NCI-H2107 treated with DMSO at 0.1 percent for 48 hours (cell line): ENCODE measurements around the gene CLDN5.
"Not testable (repeated sequence)": the region's sequence is repeated elsewhere in the genome, so short reads cannot be mapped to it uniquely, and the experiment has no call there.

Experiments
- DNase-seq: peaks from one replicate; lab custom pipeline; 2025; ENCODE audit not compliant: unreplicated experiment; lab: John Stamatoyannopoulos, UW

Gene CLDN5

GRCh38 chr22:19548964-19549363, 24.8 kb upstream of the CLDN5 start:
- DNase-seq = no peak

DNA sequence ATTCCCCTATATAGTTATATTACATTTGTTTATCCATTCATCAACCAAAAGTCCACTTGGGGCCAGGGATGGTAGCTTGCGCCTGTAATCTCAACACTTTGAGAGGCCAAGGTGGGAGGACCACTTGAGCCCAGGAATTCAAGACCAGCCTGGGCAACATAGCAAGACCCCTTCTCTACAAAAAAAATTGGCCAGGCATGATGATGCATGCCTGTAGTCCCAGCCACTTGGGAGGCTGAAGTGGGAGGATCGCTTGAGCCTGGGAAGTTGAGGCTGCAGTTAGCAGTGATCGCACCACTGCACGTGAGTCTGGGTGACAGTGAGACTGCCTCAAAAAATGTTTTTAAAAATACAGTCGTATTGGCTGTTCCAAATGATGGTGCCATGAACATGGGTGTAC, 24.2 kb upstream of the CLDN5 start:
- not testable (repeated sequence) for DNase-seq

DNA sequence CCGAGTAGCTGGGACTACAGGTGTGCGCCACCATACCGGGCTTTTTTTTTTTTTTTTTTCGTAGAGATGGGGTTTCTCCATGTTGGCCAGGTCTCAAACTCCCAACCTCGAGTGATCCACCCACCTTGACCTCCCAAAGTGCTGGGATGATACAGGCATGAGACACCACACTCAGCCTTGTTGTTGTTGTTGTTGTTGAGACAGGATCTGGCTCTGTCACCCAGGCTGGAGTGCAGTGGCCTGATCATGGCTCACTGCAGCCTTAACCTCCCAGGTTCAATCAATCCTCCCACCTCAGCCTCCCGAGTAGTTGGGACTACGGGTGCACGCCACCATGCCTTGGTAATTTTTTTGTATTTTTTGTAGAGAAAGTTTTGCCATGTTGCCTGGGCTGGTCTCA, 23.4 kb upstream of the CLDN5 start:
- DNase-seq = no peak

DNA sequence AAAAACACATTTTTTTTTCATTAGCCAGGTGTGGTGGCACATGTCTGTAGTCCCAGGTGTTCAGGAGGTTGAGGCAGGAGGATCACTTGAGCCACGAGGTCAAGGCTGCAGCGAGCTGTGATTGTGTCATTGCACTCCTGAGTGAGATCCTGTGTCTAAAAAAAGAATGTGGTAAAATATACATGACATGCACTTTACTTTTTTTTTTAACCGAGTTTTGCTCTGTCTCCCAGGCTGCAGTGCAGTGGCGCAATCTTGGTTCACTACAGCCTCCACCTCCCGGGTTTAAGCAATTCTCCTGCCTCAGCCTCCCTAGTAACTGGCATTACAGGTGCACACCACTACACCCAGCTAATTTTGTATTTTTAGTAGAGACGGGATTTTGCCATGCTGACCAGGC, 22.5 kb upstream of the CLDN5 start:
- no peak for DNase-seq

GRCh38 chr22:19545935-19546207, 21.7 kb upstream of the CLDN5 start:
- no peak for DNase-seq

DNA sequence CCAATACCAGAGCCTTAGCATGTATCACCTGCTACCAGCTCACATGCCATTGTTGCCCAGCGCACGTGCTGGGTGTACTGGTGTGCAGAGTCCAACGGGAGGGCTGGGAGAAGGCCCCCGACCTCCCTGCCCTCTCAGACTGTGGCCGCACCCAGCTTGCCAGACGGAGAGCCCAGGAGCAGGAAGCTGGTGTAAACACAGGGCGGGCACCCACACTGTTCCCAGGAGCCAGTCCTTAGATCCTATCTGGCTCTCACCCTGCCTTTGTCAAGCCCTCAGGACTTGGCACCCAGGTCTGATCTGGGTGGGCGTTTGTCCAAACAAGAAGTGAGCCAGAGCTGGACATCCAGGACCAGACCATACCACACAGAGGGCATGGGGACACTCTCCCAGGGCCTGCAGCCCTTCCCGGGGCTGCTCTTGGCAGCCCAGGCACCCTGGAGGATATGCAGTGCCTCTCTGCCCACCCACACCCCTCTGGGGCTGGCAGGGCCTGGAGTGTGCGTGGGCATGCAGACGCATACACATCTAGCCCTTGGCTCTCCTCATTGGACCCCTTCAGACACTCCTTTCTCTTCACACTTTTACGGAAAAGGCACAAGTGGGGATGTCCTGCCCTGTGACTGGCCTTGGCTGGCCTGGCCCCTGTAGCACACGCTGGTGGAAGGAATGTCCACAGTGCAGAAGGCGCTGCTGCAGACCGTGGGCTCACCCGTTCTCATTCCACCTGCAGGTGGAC, 19.9 kb upstream of the CLDN5 start:
- DNase-seq = no peak

- no peak for DNase-seq
Measured at GRCh38 chr22:19540394-19540793, 16.2 kb upstream of the CLDN5 start.

- no peak for DNase-seq
Measured at GRCh38 chr22:19537941-19538488, 13.8 kb upstream of the CLDN5 start.

- no peak for DNase-seq
Measured at GRCh38 chr22:19536564-19536963, 12.4 kb upstream of the CLDN5 start.

DNA sequence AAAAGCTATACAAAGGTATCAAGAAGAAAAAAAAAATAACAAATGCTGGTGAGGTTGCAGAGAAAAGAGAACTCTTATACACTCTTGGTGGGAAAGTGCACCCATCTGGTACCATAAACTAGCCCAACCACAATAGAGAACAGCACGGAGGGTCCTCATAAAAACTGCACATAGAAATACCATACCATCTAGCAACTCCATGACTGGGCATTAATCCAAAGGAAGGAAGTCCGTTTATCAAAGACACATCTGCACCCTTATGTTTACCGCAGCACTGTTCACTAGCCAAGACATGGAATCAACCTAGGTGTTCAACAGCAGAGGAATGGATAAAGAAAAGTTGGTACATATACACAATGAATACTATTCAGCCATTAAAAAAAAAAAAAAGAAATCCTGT, 10.8 kb upstream of the CLDN5 start:
- DNase-seq = no peak

GRCh38 chr22:19533857-19534256, 9.6 kb upstream of the CLDN5 start:
- DNase-seq = no peak

GRCh38 chr22:19533049-19533626, 8.9 kb upstream of the CLDN5 start:
- DNase-seq = no peak

- not testable (repeated sequence) for DNase-seq
Measured at GRCh38 chr22:19531327-19531726, 7.1 kb upstream of the CLDN5 start.

GRCh38 chr22:19530751-19531150, 6.5 kb upstream of the CLDN5 start:
- no peak for DNase-seq

DNA sequence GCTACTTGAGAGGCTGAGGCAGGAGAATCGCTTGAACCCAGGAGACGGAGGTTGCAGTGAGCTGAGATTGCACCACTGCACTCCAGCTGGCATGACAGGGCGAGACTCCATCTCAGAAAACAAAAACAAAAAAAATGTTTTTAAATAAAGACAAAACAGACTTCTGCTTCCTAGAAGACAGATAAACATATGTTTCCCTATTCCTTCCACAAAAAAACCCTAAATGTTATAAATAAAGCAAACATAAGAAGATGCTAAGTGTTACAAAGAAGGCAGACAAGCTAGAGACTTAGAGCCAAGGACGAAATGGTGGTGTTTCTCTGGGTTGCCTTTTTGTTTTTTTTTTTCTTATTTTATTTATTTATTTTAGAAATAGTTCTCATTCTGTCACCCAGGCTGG, 5.6 kb upstream of the CLDN5 start:
- DNase-seq = no peak

DNA sequence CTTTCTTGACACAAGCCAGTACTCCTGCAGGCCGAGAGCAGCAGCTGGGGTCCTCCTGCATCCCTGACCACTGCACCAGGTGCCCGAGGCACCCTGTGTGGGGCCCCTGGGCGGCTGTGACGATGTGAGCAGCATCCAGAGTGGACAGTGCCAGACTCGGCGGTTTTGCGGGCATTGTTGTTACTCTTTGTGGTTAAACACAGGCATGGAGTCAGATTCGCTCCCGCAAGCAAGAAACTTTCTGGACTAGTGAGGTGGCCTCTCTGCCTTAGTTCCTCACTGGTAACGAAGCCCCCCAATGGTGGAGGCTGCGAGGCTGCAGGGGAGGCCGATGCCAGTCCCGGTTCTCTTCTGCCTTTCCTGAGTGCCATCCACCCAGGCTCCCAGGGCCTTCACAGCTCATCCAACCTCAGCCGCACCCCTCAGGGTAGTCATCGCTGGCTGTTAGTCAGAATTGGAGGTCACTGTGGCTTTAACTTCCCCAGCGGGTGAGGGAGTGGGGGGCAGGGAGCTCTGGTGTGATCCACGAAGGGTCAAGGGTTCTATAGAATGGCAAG, 3.7 kb upstream of the CLDN5 start:
- no peak for DNase-seq

DNA sequence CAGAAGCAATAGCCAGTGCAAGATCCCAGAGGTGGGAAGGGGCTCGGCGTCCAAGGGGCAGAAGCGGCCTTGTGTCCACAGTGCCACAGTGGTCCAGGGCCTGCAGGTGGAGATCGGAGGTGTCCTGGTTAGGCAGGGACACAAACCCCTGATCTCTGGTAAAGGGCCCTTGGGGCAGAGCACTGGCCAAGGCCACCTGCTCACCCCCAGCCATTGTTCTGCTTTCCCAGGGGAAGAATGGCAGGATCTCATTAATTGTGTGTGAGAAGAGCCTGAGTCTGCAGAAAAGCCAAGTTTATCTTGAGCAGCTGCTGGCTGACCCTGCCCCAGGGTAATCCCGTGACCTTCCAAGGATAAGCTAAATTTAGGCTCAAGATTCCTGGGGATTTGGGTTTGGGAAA, 3.1 kb upstream of the CLDN5 start:
- no peak for DNase-seq

GRCh38 chr22:19526702-19527111, 2.5 kb upstream of the CLDN5 start:
- peak; percentile 34 for DNase-seq

GRCh38 chr22:19526076-19526701, 2.0 kb upstream of the CLDN5 start:
- DNase-seq = no peak

- DNase-seq = no peak
Measured at GRCh38 chr22:19525666-19526065, 1.5 kb upstream of the CLDN5 start.

- no peak for DNase-seq
Measured at GRCh38 chr22:19525116-19525660, 978 bp upstream of the CLDN5 start.
